AG10803 (cell line): ENCODE data around the gene TWIST2.

Source experiments
- DNase-seq: peaks from one replicate; pipeline ENCODE4 v3.0.0; 2010; ENCODE audit warnings: low read depth
- H3K4me3 ChIP-seq: 2 replicates; pipeline ENCODE4 v1.5.1; 2011; ENCODE audit warnings: mild to moderate bottlenecking, low read length, control low read depth
- CTCF ChIP-seq: conservative IDR thresholded peaks from 2 replicates; pipeline ENCODE4 v1.5.1; 2011; ENCODE audit warnings: mild to moderate bottlenecking, low read length, control low read depth, inconsistent platforms

The TWIST2 gene

DNA sequence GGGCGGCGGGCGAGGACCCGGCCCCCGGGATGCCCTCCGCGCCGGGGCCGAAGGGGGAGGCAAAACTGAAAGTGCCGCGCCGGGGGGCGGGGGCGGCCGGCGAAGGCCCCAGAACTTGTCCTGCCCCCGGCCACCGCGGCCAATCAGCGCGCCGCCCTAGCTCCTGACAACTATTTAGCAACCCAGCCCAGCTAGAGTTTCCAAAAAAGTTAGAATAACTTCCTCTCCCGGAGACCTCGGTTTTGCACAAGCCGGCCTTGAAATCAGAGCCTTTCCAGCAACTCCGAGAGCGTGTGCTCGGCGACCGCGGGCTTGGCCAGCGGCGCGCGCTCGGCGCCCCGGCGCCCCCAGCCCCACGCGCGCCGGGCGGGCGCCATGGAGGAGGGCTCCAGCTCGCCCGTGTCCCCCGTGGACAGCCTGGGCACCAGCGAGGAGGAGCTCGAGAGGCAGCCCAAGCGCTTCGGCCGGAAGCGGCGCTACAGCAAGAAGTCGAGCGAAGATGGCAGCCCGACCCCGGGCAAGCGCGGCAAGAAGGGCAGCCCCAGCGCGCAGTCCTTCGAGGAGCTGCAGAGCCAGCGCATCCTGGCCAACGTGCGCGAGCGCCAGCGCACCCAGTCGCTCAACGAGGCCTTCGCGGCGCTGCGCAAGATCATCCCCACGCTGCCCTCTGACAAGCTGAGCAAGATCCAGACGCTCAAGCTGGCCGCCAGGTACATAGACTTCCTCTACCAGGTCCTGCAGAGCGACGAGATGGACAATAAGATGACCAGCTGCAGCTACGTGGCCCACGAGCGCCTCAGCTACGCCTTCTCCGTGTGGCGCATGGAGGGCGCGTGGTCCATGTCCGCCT lies at the start of gene TWIST2:
Gene TWIST2 (plus strand): TSS at position 245 of the 850 bp plus-strand sequence. CDS start 131 bp downstream, at position 376.
- H3K4me3 ChIP-seq, result peak within 1 kb of the TSS; percentile 99
- TF ChIP-seq CTCF, result no peak
- DNase-seq, result peak; percentile 98

GRCh38 chr2:238801791-238802190 lies 46.1 kb upstream of the TWIST2 start:
- no peak overlapping the region for H3K4me3 ChIP-seq
- no peak for DNase-seq
- TF ChIP-seq CTCF, result no peak

- TF ChIP-seq CTCF, result no peak
- no peak overlapping the region for H3K4me3 ChIP-seq
- no peak for DNase-seq
These were observed 44.9 kb upstream of the TWIST2 start for GRCh38 chr2:238802957-238803356.

GRCh38 chr2:238803996-238804870 lies 43.7 kb upstream of the TWIST2 start:
- DNase-seq, result no peak
- no peak for TF ChIP-seq CTCF
- H3K4me3 ChIP-seq, result no peak overlapping the region

GRCh38 chr2:238808761-238809160 lies 39.1 kb upstream of the TWIST2 start:
- H3K4me3 ChIP-seq, result no peak overlapping the region
- no peak for DNase-seq
- TF ChIP-seq CTCF, result no peak

DNA sequence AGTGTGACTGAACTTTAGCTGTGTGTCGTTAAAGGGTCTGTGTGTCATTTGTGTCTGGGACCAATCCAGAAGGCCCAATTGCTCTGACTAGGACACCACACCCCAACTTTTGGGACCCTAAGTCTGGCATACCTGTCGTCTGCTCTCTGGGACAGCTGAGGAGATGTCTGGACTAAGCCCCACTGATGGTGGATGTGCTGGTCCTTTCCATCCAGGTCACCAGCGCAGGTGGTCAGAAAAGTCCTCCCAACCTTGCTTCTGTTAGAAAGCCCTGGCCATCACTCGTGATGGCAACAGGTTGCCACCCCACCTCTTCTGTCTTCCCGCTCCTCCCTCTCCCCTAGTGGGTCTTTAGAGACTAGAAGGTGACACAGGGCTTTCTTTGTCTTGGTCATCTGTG lies 37.6 kb upstream of the TWIST2 start:
- no peak for DNase-seq
- no peak for TF ChIP-seq CTCF

GRCh38 chr2:238811293-238811692 lies 36.6 kb upstream of the TWIST2 start:
- H3K4me3 ChIP-seq, result peak overlapping the region; percentile 46
- peak; percentile 88 for DNase-seq
- no peak for TF ChIP-seq CTCF

More for the DNA sequence above, 37.6 kb upstream of the TWIST2 start:
- H3K4me3 ChIP-seq, result no peak overlapping the region
